Stomach smooth muscle (tissue), 2 donors: ENCODE data around the gene CEP55.

Source experiments
- H3K27ac ChIP-seq: one replicate; pipeline ENCODE4 v1.7.0; 2013; ENCODE audit warnings: mild to moderate bottlenecking, low read length, inconsistent platforms
- H3K27me3 ChIP-seq, 2 donors: one replicate each; pipeline ENCODE4 v1.7.0; 2013; ENCODE audit warnings: low read length in 2 of 2; ENCODE audit not compliant: insufficient read depth in 2 of 2, control insufficient read depth in 1 of 2
- H3K36me3 ChIP-seq, 2 donors: one replicate each; pipeline ENCODE4 v1.7.0; 2013; ENCODE audit warnings: low read length in 2 of 2; ENCODE audit not compliant: control insufficient read depth in 2 of 2, insufficient read depth in 2 of 2
- H3K4me1 ChIP-seq: one replicate; pipeline ENCODE4 v1.7.0; 2013; ENCODE audit warnings: low read length; ENCODE audit not compliant: control insufficient read depth, insufficient read depth
- H3K4me3 ChIP-seq, 2 donors: one replicate each; pipeline ENCODE4 v1.7.0; 2013; ENCODE audit warnings: low read length in 2 of 2
- H3K9ac ChIP-seq, 2 donors: one replicate each; pipeline ENCODE4 v1.7.0; 2013; ENCODE audit warnings: low read length in 2 of 2, mild to moderate bottlenecking in 1 of 2
- H3K9me3 ChIP-seq, 2 donors: one replicate each; pipeline ENCODE4 v1.7.0; 2013; ENCODE audit warnings: low read length in 2 of 2; ENCODE audit not compliant: control insufficient read depth in 2 of 2
- donor health status: healthy.
- donor health status: Pancreatic carcinoma.

CEP55 gene

GRCh38 chr10:93485690-93486089 is 10.7 kb upstream of the CEP55 start:
- no peak overlapping the region for H3K27ac ChIP-seq
- H3K9me3 ChIP-seq = no peaks in the 10 kb centered on the region
- no peak overlapping the region for H3K9ac ChIP-seq
- H3K36me3 ChIP-seq = no peaks in the 10 kb centered on the region
- H3K4me3 ChIP-seq = no peak overlapping the region
- H3K4me1 ChIP-seq = no peaks in the 10 kb centered on the region
- no peaks in the 10 kb centered on the region for H3K27me3 ChIP-seq

GRCh38 chr10:93488956-93489528 is 7.4 kb upstream of the CEP55 start:
- H3K36me3 ChIP-seq = no peaks in the 10 kb centered on the region
- no peak overlapping the region for H3K4me3 ChIP-seq
- no peak overlapping the region for H3K27ac ChIP-seq
- H3K27me3 ChIP-seq = no peaks in the 10 kb centered on the region
- H3K9ac ChIP-seq = no peak overlapping the region
- H3K4me1 ChIP-seq = no peaks in the 10 kb centered on the region
- no peaks in the 10 kb centered on the region for H3K9me3 ChIP-seq

- Histone ChIP-seq H3K4me3 (no peak overlapping the region), H3K27ac (no peak overlapping the region), H3K9ac (no peak overlapping the region), H3K36me3 (no peaks in the 10 kb centered on the region), H3K4me1 (peaks cover 6% of the 10 kb centered on the region), H3K27me3 (no peaks in the 10 kb centered on the region), H3K9me3 (no peaks in the 10 kb centered on the region)
Observed at GRCh38 chr10:93491602-93492121, 4.8 kb upstream of the CEP55 start.

- Histone ChIP-seq H3K27me3 (no peaks in the 10 kb centered on the region), H3K27ac (no peak overlapping the region), H3K9ac (no peak overlapping the region), H3K4me1 (peaks cover 8% of the 10 kb centered on the region), H3K9me3 (no peaks in the 10 kb centered on the region), H3K36me3 (no peaks in the 10 kb centered on the region), H3K4me3 (no peak overlapping the region)
Observed at GRCh38 chr10:93493162-93493561, 3.2 kb upstream of the CEP55 start.

GRCh38 chr10:93494494-93494893 is 1.9 kb upstream of the CEP55 start:
- H3K9me3 ChIP-seq = no peaks in the 10 kb centered on the region
- H3K27ac ChIP-seq = no peak overlapping the region
- H3K9ac ChIP-seq = no peak overlapping the region
- H3K4me3 ChIP-seq = no peak overlapping the region
- H3K36me3 ChIP-seq = no peaks in the 10 kb centered on the region
- H3K27me3 ChIP-seq = no peaks in the 10 kb centered on the region
- H3K4me1 ChIP-seq = peaks cover 8% of the 10 kb centered on the region

- Histone ChIP-seq H3K27me3 (no peaks in the 10 kb centered on the region), H3K9ac (peak overlapping the region; percentile 57 to 68), H3K4me1 (peaks cover 8% of the 10 kb centered on the region), H3K9me3 (no peaks in the 10 kb centered on the region), H3K27ac (no peak overlapping the region), H3K36me3 (no peaks in the 10 kb centered on the region), H3K4me3 (peak overlapping the region; percentile 89 to 97)
Observed at GRCh38 chr10:93495654-93496321, 624 bp upstream of the CEP55 start.

GRCh38 chr10:93498166-93498565 is 1.8 kb downstream of the CEP55 start:
- Histone ChIP-seq H3K27me3 (no peaks in the 10 kb centered on the region), H3K27ac (no peak overlapping the region), H3K4me3 (no peak overlapping the region), H3K9me3 (no peaks in the 10 kb centered on the region), H3K36me3 (no peaks in the 10 kb centered on the region), H3K4me1 (peaks cover 8% of the 10 kb centered on the region), H3K9ac (no peak overlapping the region)

- no peaks in the 10 kb centered on the region for H3K36me3 ChIP-seq
- H3K9me3 ChIP-seq = no peaks in the 10 kb centered on the region
- H3K4me3 ChIP-seq = no peak overlapping the region
- H3K27me3 ChIP-seq = no peaks in the 10 kb centered on the region
- no peak overlapping the region for H3K9ac ChIP-seq
- peaks cover 2% of the 10 kb centered on the region for H3K4me1 ChIP-seq
- H3K27ac ChIP-seq = no peak overlapping the region
Observed at GRCh38 chr10:93501650-93502049, 5.2 kb downstream of the CEP55 start.

- Histone ChIP-seq H3K4me1 (no peaks in the 10 kb centered on the region), H3K9me3 (no peaks in the 10 kb centered on the region), H3K36me3 (no peaks in the 10 kb centered on the region), H3K27ac (no peak overlapping the region), H3K27me3 (no peaks in the 10 kb centered on the region), H3K4me3 (no peak overlapping the region), H3K9ac (no peak overlapping the region)
Observed at GRCh38 chr10:93503075-93503474, 6.7 kb downstream of the CEP55 start.

GRCh38 chr10:93505075-93505474 is 8.7 kb downstream of the CEP55 start:
- no peaks in the 10 kb centered on the region for H3K27me3 ChIP-seq
- H3K27ac ChIP-seq = no peak overlapping the region
- no peaks in the 10 kb centered on the region for H3K4me1 ChIP-seq
- H3K9ac ChIP-seq = no peak overlapping the region
- no peaks in the 10 kb centered on the region for H3K9me3 ChIP-seq
- H3K36me3 ChIP-seq = no peaks in the 10 kb centered on the region
- no peak overlapping the region for H3K4me3 ChIP-seq

- Histone ChIP-seq H3K4me3 (no peak overlapping the region), H3K36me3 (no peaks in the 10 kb centered on the region), H3K27me3 (no peaks in the 10 kb centered on the region), H3K9me3 (no peaks in the 10 kb centered on the region), H3K27ac (no peak overlapping the region), H3K9ac (no peak overlapping the region), H3K4me1 (no peaks in the 10 kb centered on the region)
Observed at GRCh38 chr10:93509816-93510215, 13.4 kb downstream of the CEP55 start.
